ENCODE results near the gene KCTD14.
"Not testable (repeated sequence)": the region's sequence is repeated elsewhere in the genome, so short reads cannot be mapped to it uniquely, and the experiment has no call there.

The KCTD14 gene

GRCh38 chr11:78022397-78023396, at the start of gene KCTD14:
KCTD14 (minus strand) TSS chr11:78023276; CDS start chr11:78023249, 27 bp downstream.
- no peak for DNase-seq (ENCODE audit: low read depth in 2 of 2)

- DNase-seq (ENCODE audit: low read depth in 2 of 2) = no peak
Observed at GRCh38 chr11:78072455-78072854, 49.4 kb upstream of the KCTD14 start.

GRCh38 chr11:78071717-78072116, 48.6 kb upstream of the KCTD14 start:
- no peak for DNase-seq (ENCODE audit: low read depth in 2 of 2)

GRCh38 chr11:78070621-78071020, 47.5 kb upstream of the KCTD14 start:
- no peak for DNase-seq (ENCODE audit: low read depth in 2 of 2)

- DNase-seq (ENCODE audit: low read depth in 2 of 2) = no peak
Observed at GRCh38 chr11:78069465-78069864, 46.4 kb upstream of the KCTD14 start.

GRCh38 chr11:78067704-78068103, 44.6 kb upstream of the KCTD14 start:
- no peak for DNase-seq (ENCODE audit: low read depth in 2 of 2)

- no peak for DNase-seq (ENCODE audit: low read depth in 2 of 2)
Observed at GRCh38 chr11:78066471-78066870, 43.4 kb upstream of the KCTD14 start.

- DNase-seq (ENCODE audit: low read depth in 2 of 2) = no peak
Observed at GRCh38 chr11:78065203-78065602, 42.1 kb upstream of the KCTD14 start.

- DNase-seq (ENCODE audit: low read depth in 2 of 2) = no peak
Observed at GRCh38 chr11:78063440-78064181, 40.5 kb upstream of the KCTD14 start, which contains the start of gene THRSP. THRSP (plus strand) TSS chr11:78063861; CDS start chr11:78063882, 21 bp downstream.

- no peak for DNase-seq (ENCODE audit: low read depth in 2 of 2)
Observed at GRCh38 chr11:78062671-78063070, 39.6 kb upstream of the KCTD14 start.

- DNase-seq (ENCODE audit: low read depth in 2 of 2) = no peak
Observed at GRCh38 chr11:78061921-78062311, 38.8 kb upstream of the KCTD14 start.

- DNase-seq (ENCODE audit: low read depth in 2 of 2) = no peak
Observed at GRCh38 chr11:78061088-78061920, 38.2 kb upstream of the KCTD14 start.

- no peak for DNase-seq (ENCODE audit: low read depth in 2 of 2)
Observed at GRCh38 chr11:78060533-78060932, 37.5 kb upstream of the KCTD14 start.

- not testable (repeated sequence) for DNase-seq (ENCODE audit: low read depth in 2 of 2)
Observed at GRCh38 chr11:78059749-78060328, 36.8 kb upstream of the KCTD14 start.

GRCh38 chr11:78057462-78058055, 34.5 kb upstream of the KCTD14 start:
- no peak for DNase-seq (ENCODE audit: low read depth in 2 of 2)

GRCh38 chr11:78056093-78056492, 33.0 kb upstream of the KCTD14 start:
- DNase-seq (ENCODE audit: low read depth in 2 of 2) = no peak

- DNase-seq (ENCODE audit: low read depth in 2 of 2) = no peak
Observed at GRCh38 chr11:78054971-78055370, 31.9 kb upstream of the KCTD14 start.

- no peak for DNase-seq (ENCODE audit: low read depth in 2 of 2)
Observed at GRCh38 chr11:78050964-78051831, 28.1 kb upstream of the KCTD14 start.

- no peak for DNase-seq (ENCODE audit: low read depth in 2 of 2)
Observed at GRCh38 chr11:78049348-78049747, 26.3 kb upstream of the KCTD14 start.

GRCh38 chr11:78048561-78048960, 25.5 kb upstream of the KCTD14 start:
- no peak for DNase-seq (ENCODE audit: low read depth in 2 of 2)
